GM19193 (cell line): ENCODE results near the gene SNPH.

Experiments used
- POLR2A ChIP-seq: IDR thresholded peaks from 4 replicates; pipeline ENCODE4 v1.6.1; 2011; ENCODE audit not compliant: insufficient read depth, insufficient read length; ENCODE audit errors: extremely low read depth

SNPH gene

DNA sequence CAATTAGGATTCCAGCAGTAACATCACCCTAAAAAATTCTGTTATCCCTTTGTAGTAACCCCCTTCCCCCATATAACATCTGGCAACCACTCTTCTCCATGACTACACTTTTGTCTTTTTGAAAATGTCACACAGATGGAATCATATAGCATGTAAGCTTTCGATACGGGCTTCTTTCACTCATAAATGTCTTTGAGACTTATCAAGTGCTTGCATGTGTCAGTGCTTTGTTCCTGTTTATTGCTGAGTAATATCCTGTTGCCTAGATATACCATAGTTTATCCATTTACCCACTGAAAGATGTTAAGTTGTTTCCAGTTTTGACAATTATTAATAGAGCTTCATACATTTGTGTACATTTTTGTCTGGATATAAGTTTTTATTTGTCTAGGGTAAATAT lies 10.4 kb upstream of the SNPH start:
- TF ChIP-seq POLR2A = no peak

DNA sequence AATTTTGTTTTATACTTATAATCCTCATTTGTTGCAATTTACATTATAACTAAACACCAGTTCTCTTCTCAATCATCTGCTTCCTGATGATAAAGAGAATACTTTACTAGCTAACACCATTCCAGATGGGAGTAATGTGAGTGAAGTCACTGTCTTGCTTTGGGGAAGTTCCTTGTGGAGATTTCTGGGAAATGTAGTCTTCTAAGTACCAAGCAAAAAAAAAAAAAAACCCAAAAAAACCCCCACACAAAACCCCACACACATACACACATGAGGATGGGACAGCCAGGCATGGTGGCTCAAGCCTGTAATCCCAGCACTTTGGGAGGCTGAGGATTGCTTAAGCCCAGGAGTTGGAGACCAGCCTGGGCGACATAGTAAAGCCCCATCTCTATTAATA lies 2.2 kb upstream of the SNPH start:
- TF ChIP-seq POLR2A = no peak

DNA sequence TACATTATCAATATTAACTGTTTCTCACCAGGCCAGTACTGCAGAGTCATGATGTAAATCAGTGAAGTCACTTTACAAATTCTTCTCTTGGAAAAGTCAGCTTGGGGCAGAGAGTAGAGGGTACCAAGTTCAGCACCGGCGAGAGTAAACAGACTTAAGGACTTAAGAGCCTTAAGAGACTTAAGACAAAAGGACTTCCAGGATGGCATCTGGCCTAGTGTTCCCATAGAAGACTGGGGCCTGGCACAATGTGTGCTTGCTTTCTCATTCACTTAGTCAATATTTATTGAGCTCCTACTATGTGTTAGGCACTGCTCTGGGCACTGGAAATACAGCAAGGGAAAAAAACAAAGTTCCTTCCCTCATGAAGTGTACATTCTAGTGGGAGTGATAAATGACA lies 1.4 kb upstream of the SNPH start:
- no peak for TF ChIP-seq POLR2A

DNA sequence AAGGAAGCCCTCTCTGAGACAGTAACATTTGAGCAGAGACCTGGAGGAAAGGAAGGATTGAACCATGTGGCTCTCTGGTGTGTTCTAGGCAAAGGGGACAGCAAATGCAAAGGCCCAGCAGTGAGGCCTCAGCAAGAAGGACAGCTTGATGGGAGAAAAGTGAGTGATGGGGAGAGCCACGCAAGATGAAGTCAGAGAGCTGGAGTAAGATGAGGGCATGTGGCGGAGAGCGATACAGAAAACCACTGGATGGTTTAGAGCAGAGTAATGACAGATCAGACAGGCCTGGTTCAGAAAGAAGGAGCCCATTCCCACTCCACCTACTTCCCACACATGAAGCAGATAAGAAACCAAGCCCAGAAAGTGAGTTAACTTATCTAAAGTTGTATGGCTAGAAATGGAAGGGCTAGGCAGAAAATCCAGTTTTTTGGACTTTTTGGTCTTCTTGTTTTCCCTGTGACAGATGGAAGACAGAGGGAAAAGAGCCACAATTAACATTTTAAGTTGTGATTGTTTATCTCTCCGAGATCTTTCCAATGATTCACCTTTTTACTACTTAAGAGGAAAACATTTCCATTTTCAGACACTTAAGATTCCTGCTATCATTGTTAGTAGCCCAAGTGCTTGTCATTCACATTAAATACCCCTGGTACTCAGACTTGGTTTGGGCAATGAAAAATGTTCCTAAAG lies 723 bp upstream of the SNPH start:
- TF ChIP-seq POLR2A = no peak

DNA sequence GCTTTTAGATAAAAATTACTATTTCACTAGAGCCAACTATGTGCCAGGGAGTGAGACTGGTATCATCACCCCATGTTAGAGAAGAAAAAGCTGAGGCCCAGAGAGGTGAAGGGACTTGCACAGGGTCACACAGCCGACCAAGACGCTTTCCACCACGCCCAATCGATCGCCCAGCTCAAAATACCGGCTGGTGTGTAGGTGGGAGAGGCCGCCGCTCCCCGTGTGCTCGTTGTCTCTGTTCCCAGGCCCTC lies 253 bp upstream of the SNPH start:
- no peak for TF ChIP-seq POLR2A

DNA sequence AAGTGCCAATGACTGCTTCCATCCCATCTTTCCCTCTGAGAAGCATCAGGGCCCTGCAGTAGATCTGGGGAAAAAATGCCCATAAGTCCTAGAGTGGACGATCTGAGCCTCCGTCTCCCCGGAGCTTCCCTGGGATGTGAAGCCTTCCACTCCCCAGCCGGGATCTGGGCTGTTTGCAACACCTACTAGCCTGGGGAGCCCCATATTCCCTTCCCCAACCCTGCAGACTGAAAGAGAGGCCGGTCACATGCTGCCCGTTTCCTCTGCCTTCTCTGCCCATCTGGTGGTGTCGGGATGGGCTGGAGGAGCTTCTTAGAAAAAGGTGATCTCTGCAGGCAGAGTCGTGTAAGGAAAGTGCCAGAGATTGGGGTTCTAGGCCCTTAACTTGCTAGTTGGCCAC lies 1.1 kb downstream of the SNPH start:
- TF ChIP-seq POLR2A = no peak

DNA sequence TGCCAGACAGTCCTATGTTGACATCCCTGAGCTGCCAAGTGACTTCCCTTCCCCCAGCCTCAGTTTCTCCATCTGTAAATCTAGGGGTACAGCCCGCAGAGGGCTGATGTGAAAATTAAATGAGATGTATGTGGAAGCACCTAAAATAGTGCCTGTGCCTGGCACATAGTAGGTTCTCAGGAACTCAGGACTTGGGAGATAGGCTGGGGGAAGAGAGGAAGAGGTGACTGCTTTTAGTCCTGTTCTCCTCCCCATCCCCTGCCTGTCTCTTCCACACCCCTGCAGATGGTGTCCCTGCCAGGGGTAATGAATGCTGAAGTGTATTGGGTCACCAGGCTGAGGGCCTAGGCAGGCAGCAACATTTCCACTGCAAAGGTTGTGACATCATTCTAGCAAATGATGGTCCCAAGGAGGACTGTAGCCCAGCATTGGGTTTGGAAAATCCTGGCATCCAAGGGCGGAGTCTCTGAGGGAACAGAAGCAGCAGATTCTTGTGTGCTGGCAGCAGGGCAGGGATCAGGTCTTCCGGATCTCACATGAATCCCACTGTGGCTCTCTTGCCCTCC lies 1.8 kb downstream of the SNPH start:
- no peak for TF ChIP-seq POLR2A

DNA sequence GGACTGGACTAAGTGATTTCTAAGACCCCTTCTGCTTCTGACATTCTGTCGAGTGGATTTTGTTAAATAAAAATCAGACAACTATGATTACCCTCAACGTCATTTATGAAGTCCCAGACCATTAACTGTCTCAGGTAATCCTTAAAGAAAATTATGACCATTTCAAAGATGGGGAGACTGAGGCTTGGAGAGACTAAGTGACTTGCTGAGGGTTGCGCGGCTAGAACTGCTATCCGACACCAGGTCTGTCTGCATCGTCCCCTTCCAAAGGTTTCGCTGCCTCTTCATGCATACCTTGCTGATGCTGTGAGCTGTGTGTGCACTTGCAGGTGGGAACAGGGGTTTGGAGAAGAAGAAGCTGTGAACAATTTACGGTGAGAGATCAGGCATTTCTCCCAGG lies 3.1 kb downstream of the SNPH start:
- TF ChIP-seq POLR2A = no peak

DNA sequence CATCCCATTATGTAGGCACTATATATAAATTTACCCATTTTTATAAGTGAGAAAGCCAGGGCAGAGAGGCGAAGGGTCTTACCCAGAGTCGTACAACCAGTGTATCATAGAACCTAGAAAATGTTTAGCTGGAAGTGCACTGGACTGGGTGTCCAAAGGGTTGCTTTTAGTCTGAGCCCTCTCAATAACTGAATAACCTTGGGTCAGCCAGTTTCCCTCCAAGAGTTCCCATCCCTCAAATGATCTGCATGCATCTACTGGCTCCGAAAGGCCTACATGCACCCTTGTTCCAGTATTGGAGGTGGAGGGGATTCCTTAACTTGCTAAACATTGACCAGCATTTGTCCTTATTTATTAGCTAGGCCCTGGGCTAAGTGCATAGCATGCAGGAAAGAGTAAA lies 3.8 kb downstream of the SNPH start:
- TF ChIP-seq POLR2A = no peak

DNA sequence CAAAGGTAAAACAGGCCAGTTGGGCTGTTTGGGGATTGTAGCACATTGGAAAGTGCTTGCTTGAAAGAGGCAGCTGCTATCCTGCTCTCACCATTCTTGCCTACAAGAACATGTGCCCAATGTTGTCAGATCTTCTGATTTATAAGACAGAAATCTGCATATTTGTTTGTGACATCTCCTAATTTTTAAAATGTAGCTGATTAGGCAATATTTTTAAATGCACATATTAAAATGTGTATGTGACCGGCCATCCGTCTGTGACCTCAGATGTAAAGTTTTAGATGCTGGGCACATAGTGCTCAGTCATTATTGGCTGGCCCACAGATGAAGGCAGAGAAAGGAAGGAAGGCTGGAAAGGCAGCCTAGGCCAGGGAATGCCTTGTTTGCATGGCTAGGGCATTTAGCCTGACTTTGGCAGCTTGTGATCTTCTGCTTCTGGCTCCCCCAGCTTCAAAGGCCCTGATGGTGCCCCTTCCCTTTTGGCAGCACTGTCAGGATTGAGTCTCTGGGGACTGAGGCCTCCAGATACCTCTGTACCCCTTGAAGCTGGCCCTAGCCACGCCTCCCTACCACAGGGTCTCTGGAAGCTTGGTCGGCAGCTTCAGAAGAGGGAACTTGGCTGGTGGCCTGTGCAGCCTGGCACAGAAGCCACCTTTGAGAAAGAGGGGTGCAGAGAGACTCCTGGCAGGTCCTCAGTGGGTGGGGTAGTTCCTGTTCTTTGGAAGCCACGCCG lies 6.4 kb downstream of the SNPH start:
- TF ChIP-seq POLR2A = no peak

DNA sequence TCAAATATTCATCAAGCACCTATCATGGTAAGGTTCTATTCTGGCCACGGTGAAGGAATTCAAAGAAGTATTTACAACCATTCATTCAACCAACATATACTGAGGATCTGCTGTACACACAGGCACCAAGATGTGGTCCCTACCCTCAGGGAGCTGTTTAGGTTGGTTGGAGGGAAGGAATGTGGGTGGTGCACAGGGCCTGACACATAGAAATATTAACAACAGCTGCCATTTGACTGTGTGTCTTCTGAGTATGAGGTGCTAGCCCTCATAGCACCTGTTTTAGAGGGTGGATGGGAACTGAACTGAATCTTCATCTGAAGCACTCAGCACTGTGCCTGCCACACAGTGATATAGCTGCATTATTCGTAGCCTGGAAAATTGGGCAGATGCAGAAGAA lies 7.3 kb downstream of the SNPH start:
- TF ChIP-seq POLR2A = no peak

DNA sequence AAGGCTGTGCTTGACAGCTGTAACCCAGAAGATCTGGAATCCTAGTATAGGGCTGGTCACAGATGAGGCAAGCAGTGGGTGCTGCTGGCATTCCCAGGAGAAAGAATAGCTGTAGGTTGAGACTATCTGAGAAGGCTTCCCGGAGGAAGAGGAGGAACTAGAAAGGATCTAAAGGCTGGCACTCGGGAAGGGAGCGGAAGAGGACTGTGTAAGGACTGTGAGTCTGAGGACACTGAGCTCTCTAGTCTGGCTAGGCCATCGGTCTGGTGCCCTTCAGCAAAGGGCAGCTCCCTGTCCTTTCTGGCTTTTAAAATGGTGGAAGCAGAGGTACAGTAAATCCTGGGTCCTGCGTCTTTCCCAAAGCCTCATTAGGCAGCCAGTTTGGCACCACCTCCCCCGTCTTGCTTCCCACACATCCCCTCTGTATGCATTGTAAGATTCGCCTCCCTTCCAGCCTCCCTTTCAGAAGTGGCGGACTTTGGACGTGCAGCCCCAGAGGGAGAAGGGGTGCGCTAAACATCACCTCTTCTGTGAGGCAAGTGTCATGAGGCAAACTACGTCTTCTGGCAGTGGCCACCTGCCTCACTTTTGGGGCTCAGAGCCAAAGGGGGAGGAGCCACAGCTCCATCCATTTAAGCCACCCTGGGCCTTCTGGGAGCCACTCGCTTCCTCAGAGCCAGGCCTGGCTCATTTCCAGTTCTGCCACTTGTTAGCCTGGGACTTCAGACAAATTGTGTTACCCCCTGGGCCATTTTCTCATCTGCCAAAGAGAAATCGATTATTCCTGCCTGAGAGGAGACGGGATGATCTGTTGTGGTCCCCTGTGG lies 8.6 kb downstream of the SNPH start:
- TF ChIP-seq POLR2A = no peak

DNA sequence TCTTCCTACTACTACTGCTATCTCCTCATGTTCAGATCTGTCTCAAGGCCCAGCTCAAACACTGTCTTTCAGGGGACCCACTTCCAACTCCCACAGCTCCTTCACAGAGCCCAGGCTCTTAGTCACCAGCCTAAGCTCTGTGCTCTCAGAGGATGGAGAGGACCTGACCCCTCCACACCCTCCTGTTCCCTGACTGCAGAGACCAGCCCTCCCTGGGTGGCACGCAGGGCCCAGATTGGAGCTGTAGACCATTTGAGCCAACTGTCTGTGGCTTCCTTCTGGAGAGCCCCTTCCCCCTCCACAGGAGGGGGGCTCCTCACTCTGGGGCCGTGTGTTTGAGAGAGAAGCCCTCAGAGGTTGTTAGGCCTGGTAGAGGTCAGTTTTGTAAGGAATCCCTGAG lies 9.8 kb downstream of the SNPH start:
- TF ChIP-seq POLR2A = no peak

DNA sequence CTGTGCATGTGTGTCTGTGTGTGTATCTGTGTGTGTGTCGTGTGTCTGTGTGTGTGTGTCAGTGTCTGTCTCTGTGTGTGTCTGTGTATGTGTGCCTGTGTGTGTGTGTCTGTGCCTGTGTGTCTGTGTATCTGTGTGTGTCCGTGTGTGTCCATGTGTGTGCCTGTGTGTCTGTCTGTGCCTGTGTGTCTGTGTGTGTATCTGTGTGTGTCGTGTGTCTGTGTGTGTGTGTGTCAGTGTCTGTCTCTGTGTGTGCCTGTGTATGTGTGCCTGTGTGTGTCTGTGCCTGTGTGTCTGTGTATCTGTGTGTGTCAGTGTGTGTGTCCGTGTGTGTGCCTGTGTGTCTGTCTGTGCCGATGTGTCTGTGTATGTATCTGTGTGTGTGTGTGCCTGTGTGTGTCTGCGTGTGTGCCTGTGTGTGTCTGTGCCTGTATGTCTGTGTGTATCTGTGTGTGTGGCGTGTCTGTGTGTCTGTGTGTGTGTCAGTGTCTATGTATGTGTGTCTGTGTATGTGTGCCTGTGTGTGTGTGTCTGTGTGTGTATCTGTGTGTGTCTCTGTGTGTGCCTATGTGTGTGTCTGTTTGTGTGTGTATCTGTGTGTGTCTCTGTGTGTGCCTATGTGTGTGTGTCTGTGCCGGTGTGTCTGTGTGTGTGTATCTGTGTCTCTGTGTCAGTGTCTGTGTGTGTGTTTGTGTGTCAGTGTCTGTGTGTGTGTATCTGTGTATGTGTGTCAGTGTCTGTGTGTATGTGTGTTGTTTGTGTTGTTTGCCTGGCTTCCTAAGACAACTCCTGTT lies 11.6 kb downstream of the SNPH start:
- TF ChIP-seq POLR2A = no peak

DNA sequence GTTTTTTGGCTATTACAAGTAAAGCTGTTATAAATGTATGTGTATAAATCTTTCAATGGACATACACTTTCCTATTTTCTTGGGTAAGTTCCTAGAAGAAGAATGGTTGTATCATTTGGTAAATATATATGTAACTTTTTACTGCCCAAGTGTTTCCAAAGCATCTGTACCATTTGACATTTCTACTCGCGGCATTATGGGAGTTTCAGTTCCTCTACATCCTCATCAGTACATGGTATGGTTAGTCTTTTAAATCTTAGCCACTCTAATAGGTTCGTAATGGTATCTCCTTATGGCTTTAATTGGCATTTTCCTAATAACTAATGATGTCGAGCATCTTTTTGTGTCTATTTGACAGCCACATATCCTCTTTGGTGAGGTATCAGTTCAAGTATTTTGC lies 12.9 kb downstream of the SNPH start:
- no peak for TF ChIP-seq POLR2A
